ENCODE results near the gene NPHP4.

The NPHP4 gene

GRCh38 chr1:5888606-5889211, 103.5 kb downstream of the NPHP4 start:
- no peak for DNase-seq

GRCh38 chr1:5887971-5888361, 104.3 kb downstream of the NPHP4 start:
- no peak for DNase-seq

- DNase-seq, result no peak
These were observed 104.8 kb downstream of the NPHP4 start for GRCh38 chr1:5887349-5887970.

GRCh38 chr1:5886541-5887348, 105.5 kb downstream of the NPHP4 start:
- no peak for DNase-seq

GRCh38 chr1:5886140-5886483, 106.1 kb downstream of the NPHP4 start:
- DNase-seq, result no peak

- DNase-seq, result no peak
These were observed 106.6 kb downstream of the NPHP4 start for GRCh38 chr1:5885471-5886139.

- no peak for DNase-seq
These were observed 108.1 kb downstream of the NPHP4 start for GRCh38 chr1:5884110-5884509.

- no peak for DNase-seq
These were observed 108.8 kb downstream of the NPHP4 start for GRCh38 chr1:5883129-5884048.

GRCh38 chr1:5882367-5883128, 109.7 kb downstream of the NPHP4 start:
- no peak for DNase-seq

- DNase-seq, result no peak
These were observed 110.6 kb downstream of the NPHP4 start for GRCh38 chr1:5881526-5882222.

GRCh38 chr1:5880630-5881405, 111.4 kb downstream of the NPHP4 start:
- no peak for DNase-seq

- DNase-seq, result no peak
These were observed 112.8 kb downstream of the NPHP4 start for GRCh38 chr1:5879421-5879820.

GRCh38 chr1:5878971-5879370, 113.3 kb downstream of the NPHP4 start:
- no peak for DNase-seq

GRCh38 chr1:5877683-5878530, 114.3 kb downstream of the NPHP4 start:
- no peak for DNase-seq

- no peak for DNase-seq
These were observed 115.2 kb downstream of the NPHP4 start for GRCh38 chr1:5877001-5877400.

- DNase-seq, result no peak
These were observed 116.1 kb downstream of the NPHP4 start for GRCh38 chr1:5876094-5876650.

- no peak for DNase-seq
These were observed 116.8 kb downstream of the NPHP4 start for GRCh38 chr1:5875345-5875910.

GRCh38 chr1:5874416-5875110, 117.7 kb downstream of the NPHP4 start:
- no peak for DNase-seq

Measured in activated effector memory CD4-positive, alpha-beta T cell treated with Interleukin-2 at 50 U/mL for 16 hours (primary cell).